HG03196 (cell line): ENCODE results near the gene SDC3.
"Not testable (repeated sequence)": the region's sequence is repeated elsewhere in the genome, so short reads cannot be mapped to it uniquely, and the experiment has no call there.

Source experiments
- ATAC-seq: cut with Tn5 transposase; IDR thresholded peaks from one replicate; pipeline ENCODE4 v1.9.1; 2021; ENCODE audit not compliant: unreplicated experiment

The SDC3 gene

DNA sequence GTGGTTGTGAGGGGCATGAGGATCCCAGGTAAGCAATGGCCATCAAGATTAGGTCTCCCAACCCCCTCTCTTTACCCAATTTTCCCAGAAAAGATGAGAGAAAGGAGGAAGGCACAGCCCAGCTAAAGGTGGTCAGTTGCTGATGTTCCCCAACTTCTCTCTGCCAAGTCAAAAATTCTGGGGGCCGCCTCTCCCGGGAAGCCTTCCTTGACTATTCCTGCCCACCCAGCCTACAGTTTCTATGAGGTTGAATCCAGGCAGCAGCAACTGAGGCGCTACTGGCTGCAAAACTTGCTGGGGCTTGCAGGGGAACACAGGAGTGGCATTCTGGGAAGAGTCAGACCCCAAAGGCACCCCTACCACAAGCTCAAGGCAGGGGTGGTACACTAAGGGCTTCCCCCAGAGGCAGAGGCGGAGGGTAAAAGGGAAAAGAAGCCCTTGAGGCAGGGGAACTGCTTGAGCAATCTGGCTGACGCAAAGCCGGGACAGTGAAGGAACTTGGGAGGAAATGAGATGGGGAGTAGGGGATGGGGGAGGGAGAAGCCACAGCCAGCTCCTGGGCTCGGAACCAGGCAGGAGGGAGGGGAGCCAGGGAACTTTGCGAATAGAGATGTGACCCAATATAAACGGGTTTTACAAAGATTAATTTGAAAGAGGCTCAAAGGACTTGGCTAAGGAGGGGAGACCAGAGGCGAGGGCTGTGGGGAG, 31.2 kb downstream of the SDC3 start:
- no peak for ATAC-seq

GRCh38 chr1:30876451-30877204, 31.9 kb downstream of the SDC3 start:
- no peak for ATAC-seq

- ATAC-seq: no peak
Measured at GRCh38 chr1:30875916-30876315, 32.6 kb downstream of the SDC3 start.

- no peak for ATAC-seq
Measured at GRCh38 chr1:30875197-30875596, 33.4 kb downstream of the SDC3 start.

DNA sequence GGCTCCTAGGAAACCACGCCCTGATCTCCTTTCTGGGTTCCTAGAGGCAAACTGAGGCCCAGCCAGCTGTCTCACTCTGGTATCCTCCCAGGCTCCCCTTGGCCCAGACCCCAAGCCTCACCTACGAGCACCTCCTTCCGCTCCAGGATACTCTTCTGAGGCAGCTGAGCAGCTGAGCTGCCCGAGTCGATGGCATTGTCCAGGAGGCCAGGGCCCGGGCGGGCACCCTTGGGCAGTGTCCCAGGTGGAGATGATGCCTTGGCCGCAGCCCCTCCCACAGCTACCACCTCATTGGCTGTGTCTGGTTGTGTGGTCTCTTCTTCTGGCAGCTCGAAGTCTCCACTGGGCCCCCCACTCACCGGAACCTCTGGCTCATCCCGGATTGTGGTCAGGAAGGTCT, 34.4 kb downstream of the SDC3 start:
- no peak for ATAC-seq

DNA sequence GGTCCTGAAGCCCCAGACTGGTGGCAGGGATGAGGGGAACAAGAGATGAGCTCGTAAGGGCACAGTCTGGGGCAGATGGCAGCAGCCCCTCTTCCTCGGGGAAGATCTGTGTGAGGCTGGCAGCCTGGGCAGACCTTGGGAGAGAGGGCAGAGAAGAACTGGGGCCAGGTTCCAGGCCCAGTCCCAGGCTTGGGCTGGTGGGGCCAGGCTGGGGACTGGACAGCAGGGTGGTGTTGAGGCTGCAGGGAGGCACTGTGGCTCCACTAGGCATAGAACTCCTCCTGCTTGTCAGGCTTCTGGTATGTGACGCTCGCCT, 35.7 kb downstream of the SDC3 start:
- ATAC-seq: no peak

DNA sequence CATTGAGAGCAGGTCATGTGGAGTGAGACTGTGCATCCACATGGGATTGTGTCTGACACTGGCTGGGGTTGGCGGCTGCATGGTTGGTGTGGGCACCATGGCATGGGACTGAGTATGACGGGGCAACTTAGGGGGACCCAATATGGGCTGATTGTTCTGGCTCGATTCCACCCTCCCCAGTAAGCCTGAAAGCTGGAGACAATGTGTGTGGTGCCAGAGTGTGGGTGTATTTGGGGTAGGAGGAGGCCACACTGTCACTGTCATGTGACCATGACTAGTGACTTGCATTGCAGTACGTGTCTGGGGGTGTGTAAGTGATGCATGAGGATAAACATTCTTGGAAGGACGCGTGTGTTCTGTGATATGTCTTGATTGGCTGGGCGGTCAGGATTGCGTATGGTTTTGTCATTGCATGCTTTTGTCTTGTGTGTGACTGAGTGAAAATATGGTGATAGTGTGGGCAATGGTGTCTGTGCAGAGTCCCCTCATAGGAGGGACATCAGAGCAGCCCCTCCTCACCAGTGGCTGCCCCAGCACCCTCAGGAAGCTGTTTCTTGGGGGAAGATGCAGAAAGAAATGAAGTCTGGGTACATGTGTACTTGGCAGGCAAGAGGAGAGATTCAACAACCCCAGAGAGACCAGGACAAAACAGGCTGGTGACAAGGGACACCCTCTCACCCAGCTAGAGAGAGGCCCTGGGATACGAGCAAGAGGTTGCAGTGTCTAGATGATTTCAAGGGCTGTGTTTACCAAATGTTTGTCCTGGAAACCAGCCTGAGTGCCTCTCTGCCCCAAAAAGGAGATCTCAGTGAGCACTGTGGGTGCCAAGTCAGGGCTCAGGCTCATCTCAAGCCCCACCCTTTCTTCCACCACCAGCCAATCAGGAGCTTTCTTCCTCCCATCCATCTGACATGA, 36.3 kb downstream of the SDC3 start:
- ATAC-seq: no peak

- no peak for ATAC-seq
Measured at GRCh38 chr1:30871276-30871871, 37.2 kb downstream of the SDC3 start.

DNA sequence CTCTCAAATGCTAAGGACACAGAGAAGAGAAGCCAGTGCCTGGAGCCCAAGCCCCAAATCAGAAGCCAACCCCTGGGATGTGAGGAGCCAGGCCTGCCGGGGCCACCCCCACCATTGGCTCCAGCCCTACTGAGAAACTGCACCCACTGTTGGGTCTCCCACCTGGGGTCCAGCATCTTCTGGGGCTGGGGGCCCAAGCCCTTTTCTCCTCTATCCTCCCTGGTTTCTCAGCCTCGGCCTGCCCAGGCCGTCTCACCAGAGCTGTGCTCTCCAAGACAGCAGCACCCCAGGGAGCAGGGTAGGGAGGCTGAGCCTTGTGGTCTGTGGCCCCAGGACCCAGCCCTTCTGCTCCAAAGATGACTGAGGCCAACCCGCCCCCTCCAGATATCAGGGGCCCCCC, 37.9 kb downstream of the SDC3 start:
- ATAC-seq: no peak

DNA sequence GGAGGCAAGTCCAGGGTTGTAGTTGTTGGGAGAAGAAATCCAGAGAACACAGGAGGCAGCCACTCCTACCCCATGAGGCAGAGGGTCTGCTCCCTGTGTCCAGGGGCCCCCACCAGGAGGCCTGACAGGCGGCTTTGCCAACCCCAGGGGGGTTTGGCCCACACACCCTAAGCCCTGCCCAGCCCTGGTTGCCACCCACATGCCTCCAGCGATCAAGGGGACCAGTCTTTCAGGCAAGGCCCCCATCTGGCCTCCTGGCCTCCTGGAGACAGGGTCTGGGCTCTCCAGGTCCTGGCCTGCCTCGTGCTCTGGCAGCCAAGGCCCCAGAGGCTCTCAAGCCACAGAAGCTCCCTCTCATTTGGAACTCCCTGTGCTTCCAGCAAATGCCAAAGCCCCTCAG, 38.5 kb downstream of the SDC3 start:
- no peak for ATAC-seq

DNA sequence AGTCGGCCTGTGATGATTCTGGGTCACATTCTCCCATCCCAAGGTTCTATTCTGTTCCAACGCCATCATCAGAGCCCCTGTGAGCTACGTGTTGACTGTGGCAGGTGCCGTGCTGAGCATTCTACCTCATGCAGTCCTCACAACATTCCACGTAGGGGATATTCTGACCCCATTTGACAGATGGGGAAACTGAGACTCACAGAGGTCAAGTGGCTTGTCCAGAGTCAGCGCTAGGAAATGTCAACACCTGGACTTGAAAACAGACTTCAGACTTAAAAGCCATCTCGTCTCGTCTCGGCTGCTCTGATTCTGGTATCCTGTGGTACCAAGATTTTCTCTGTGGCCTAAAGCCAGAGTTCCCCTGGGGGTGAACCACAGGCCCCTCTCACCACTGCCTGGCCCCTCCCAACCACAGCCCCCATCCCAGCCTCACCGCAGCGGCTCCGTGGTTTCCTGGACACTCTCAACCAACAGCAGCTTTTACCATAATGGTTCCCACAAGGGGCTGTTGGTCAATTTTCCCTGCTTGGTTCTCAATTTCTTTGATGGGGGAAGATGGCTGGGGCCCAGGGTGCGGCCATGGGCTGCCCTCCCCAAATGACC, 39.6 kb downstream of the SDC3 start:
- no peak for ATAC-seq

GRCh38 chr1:30868057-30868456, 40.5 kb downstream of the SDC3 start:
- ATAC-seq: not testable (repeated sequence)

GRCh38 chr1:30867537-30867936, 41.0 kb downstream of the SDC3 start:
- no peak for ATAC-seq

DNA sequence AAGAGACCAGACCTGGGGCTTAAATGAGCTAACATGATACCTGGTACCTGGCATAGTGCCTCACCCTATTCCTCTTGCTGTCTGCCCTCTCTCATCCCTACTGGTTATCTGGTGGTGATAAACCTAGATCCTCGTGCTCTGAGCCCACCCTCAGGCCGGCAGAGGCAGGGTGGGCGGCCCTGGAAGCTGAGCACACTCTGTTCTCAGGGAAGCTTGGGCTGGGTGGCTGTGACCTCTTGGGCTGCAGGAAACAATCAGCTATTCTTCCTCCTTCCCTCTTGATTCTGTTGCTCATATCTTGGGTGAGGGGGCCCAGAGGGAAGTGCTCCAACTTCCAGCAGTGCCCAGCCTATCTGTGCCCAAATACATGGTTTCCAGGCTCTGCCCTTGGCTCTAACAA, 42.0 kb downstream of the SDC3 start:
- ATAC-seq: no peak

DNA sequence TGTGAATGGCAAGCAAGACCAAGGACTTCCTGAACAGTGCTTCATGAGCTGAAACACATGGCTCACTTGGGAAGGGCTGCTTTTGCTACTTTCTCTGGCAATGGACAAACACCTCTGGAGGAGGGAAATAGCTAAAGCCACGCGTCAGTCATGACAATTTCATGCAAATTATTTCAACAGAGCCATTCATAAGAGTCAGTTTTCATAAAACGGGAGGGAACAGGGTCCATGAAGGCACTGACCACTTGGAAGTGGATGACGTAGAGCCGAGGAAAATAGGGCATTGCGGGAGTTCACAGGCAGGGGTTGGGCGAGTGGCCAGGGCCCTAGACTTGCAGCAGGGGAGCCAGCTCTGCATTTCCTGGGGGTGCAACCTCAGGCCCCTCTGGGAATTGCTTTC, 43.9 kb downstream of the SDC3 start:
- no peak for ATAC-seq

DNA sequence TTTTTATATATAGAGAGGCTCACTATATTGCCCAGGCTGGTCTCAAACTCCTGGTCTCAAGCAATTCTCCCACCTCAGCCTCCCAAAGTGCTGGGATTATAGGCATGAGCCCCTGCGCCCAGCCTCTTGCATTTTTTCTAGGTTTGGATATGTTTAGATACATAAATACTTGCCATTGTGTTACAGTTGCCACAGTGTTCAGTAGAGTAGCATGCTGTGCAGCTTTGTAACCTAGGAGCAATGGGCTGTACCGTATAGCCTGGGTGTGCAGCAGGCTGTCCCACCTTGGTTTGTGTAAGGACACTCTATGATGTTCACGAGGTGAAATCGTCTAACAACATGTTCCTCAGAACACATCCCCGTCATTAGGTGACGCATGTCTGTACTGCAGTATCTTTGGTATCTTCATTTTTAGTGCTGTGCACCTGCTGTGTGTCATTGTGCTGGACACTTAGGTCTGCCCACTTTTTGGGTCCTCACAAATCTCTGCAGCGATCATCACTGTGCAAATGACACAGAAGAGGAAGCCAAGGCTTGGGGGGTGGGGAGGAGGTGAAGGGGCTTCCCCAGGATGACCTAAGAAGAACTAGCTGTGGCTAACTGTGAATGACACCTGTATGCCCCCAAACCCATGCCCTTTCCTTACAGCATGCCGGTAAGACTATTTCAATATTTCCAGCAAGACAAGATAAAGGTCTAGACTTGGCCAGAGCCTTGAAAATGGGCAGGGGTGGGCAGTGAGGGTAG, 44.5 kb downstream of the SDC3 start:
- ATAC-seq: no peak

- ATAC-seq: no peak
Measured at GRCh38 chr1:30860320-30860652, 48.3 kb downstream of the SDC3 start.

GRCh38 chr1:30857964-30858363, 50.6 kb downstream of the SDC3 start:
- no peak for ATAC-seq

DNA sequence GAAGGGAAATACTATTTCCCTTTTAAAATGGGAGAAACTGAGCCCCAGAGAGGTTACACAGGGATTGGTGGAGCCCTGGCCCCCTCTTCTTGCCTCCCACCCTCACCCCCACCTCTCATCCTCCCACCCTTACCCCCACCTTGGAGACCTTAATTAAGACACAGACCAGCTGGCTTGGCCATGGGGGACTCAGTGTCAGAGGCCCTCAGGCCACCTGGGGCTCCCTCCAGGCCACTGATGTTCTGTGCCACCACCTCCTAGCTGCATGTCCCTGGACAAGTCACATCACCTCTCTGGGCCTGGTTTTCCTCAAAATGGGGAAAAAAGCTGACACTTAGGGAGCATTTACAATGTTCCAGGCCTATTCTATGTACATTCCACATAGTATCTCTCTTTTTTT, 51.5 kb downstream of the SDC3 start:
- ATAC-seq: no peak

- ATAC-seq: no peak
Measured at GRCh38 chr1:30856260-30856790, 52.2 kb downstream of the SDC3 start.
